AML-193 (cell line): ENCODE results near the gene ZSCAN10.
A peak's percentile ranks its signal among the peaks of the same experiment; 100 is the strongest.
"Not testable (repeated sequence)": the region's sequence is repeated elsewhere in the genome, so short reads cannot be mapped to it uniquely, and the experiment has no call there.

Source experiments
- DNase-seq, 2 experiments: peaks; one replicate each; lab custom pipeline; 2025; lab: John Stamatoyannopoulos, UW

ZSCAN10 gene

DNA sequence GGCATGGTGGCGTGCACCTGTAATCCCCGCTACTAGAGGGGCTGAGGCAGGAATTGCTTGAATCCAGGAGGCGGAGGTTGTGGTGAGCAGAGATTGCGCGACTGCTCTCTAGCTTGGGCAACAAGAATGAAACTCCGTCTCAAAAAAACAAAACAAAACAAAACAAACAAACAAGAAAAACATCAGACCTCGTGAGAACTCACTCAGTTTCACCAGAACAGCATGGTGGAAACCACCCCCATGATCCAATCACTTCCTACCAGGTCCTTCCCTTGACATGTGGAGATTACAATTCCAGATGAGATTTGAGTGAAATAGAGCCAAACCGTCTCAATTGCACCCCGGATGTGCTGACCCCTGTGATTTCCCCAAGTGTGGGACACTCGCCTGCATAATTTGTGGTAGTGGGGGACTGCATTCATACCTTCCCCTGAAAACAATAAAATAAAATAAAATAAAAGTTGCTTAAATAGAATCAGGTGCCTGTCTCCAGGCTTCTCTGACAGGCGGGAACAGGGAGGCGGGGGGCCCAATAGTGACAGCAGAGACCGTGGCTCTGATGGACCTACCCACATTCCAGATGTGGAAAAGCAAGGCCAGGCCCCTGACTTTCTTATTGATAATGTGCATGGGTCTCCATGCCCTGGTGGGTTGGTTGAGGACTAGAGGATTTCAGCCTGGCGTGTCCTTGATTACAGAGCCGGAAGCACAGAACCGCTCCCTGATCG lies 13.1 kb downstream of the ZSCAN10 start:
- no peak for DNase-seq

- DNase-seq = no peak
Measured at GRCh38 chr16:3084969-3085670, 14.0 kb downstream of the ZSCAN10 start.

DNA sequence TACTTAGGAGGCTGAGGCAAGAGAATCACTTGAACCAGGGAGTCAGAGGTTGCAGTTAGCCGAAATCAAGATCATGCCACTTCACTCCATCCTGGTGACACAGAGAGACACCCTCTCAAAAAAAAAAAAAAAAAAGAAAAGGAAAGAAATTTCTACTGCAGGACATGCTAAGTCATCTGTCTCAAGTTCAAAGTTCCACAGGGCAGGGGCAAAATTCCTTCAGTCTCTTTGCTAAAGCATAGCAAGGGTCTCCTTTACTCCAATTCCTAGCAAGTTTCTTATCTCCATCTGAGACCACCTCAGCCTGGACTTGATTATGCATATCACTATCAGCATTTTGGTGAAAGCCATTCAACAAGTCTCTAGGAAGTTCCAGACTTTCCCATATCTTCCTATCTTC lies 14.6 kb downstream of the ZSCAN10 start:
- DNase-seq = no peak

DNA sequence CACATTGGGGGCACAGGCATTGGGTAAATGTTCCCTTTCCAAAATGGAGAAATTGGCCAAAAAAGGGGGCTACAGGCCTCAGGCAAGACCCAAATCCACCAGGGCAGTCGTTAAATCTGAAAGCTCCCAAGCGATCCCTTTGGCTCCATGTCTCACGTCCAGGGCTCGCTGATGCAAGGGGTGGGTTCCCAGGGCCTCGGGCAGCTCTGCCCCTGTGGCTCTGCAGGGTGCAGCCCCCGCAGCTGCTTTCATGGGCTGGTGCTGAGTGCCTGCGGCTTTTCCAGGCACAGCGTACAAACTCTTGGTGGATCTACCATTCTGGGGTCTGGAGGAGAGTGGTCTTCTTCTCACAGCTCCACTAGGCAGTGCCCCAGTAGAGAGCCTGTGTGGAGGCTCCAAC lies 15.7 kb downstream of the ZSCAN10 start:
- not testable (repeated sequence) for DNase-seq

GRCh38 chr16:3081957-3082356 lies 17.1 kb downstream of the ZSCAN10 start:
- not testable (repeated sequence) for DNase-seq

DNA sequence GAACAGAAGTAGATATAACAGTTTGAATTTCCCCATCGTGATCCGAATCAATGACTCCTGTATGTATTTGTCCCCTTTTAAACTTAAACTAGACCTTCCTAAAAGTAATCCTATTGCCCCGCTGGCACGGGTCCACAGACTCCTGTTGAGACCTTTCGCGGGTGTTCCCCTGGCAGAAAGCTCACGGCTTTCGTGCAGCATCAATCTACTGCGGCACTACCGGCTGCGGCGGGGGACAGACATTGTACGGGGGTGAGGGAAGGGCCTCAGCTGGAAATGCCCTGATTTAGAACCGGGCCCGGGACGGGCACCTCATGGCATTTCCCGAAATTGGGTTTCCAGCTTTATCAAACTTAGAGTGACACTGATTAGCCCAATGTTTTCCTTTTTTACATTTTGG lies 19.1 kb downstream of the ZSCAN10 start:
- no peak for DNase-seq

DNA sequence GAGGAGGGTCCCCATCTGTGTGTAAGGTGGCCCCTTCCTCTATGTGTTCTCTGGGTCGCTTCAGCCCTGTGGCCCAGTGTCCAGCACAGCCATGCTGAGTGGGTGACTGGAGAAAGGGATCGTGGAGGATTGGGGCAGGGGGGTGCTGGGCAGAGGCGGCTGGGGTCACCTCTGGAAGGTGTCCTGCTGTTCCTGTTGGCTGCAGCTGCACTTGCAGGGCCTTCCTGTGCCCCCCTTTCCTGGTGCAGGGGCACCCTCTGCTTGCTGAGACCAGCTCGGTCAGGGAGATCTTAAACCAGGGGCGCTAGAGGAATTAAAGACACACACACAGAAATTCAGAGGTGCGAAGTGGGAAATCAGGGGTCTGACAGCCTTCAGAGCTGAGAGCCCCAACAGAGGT lies 22.5 kb downstream of the ZSCAN10 start:
- DNase-seq = no peak

- not testable (repeated sequence) for DNase-seq
Measured at GRCh38 chr16:3075946-3076345, 23.1 kb downstream of the ZSCAN10 start.

- no peak for DNase-seq
Measured at GRCh38 chr16:3075523-3075915, 23.6 kb downstream of the ZSCAN10 start.

- DNase-seq = peak; percentile 76 to 81
Measured at GRCh38 chr16:3074860-3075522, 24.1 kb downstream of the ZSCAN10 start.

GRCh38 chr16:3073448-3073847 lies 25.6 kb downstream of the ZSCAN10 start:
- DNase-seq = no peak

- not testable (repeated sequence) for DNase-seq
Measured at GRCh38 chr16:3072576-3073263, 26.4 kb downstream of the ZSCAN10 start.

DNA sequence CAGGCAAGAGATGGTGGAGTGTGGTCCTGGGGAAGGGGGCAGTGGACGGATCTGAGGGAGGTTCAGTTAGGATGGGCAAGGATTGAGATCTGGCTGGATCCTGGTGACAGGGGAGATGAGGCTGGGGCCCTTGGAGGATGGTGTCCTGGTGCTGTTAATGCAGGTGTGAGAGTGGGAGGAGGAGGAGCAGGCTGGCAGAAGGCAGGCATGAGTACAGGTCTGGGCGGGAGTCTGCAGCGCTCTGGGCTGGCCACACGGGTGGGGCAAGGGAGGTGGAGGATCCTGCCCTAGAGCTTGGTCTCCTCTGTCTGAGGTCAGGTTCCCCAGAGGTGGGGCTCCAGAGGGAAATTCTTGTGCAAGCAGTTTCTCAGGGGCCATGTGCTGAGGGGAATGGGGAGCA lies 26.9 kb downstream of the ZSCAN10 start:
- DNase-seq = not testable (repeated sequence)

DNA sequence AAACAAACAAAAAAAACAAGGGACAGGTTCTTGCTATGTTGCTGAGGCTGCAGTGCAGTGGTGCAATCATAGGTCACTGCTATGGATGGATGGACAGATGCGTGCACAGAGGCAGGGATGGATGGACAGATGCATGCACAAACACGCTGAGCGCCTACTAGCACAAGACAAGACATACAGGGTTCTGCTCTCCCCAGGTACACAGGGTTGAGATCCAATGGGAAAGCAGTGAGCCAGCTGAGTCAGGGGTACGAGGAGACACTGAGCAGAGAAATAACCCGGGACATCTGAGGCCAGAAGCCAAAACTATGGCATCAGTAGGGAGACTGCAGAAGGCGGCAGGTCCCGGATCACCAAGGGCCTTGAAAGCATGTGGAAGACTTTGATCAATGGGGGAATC lies 27.4 kb downstream of the ZSCAN10 start:
- no peak for DNase-seq

- no peak for DNase-seq
Measured at GRCh38 chr16:3070608-3071111, 28.4 kb downstream of the ZSCAN10 start.

DNA sequence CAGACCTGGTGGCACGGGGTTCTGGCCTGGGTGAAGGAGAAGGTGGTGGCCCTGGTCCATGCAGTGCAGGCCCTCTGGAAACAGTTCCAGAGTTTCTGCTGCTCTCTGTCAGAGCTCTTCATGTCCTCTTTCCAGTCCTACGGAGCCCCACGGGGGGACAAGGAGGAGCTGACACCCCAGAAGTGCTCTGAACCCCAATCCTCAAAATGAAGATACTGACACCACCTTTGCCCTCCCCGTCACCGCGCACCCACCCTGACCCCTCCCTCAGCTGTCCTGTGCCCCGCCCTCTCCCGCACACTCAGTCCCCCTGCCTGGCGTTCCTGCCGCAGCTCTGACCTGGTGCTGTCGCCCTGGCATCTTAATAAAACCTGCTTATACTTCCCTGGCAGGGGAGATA lies 29.9 kb downstream of the ZSCAN10 start:
- DNase-seq = not testable (repeated sequence)

GRCh38 chr16:3068487-3068886 lies 30.6 kb downstream of the ZSCAN10 start:
- no peak for DNase-seq

GRCh38 chr16:3066440-3066748 lies 32.7 kb downstream of the ZSCAN10 start:
- DNase-seq = no peak

GRCh38 chr16:3065742-3066439 lies 33.2 kb downstream of the ZSCAN10 start:
- DNase-seq = no peak

GRCh38 chr16:3065069-3065741 lies 33.9 kb downstream of the ZSCAN10 start, which contains the start of gene IL32:
IL32 (plus strand) TSS chr16:3065640; CDS start chr16:3065812, 172 bp downstream.
- DNase-seq = no peak
